Posterior cingulate gyrus (tissue), 11 donors: ENCODE measurements around the gene PRLHR.

Source experiments
- DNase-seq, 10 donors: peaks; one replicate each; pipeline versions ENCODE4 v3.0.0 to v3.0.0-alpha.2; 2020 to 2021; ENCODE audit warnings: mixed read lengths in 3 of 10
- intact Hi-C: fragments of 100-400 bp; cut with DNase I; formaldehyde crosslinking; loops from one replicate; pipeline ENCODE4 v1.15.1; 2023

Gene PRLHR

GRCh38 chr10:118590334-118590733 lies 5.1 kb downstream of the PRLHR start:
- DNase-seq, result peak in 5 of 10 donors; percentile 32 to 88 (median 45)
- intact Hi-C loops, result no loop called here

DNA sequence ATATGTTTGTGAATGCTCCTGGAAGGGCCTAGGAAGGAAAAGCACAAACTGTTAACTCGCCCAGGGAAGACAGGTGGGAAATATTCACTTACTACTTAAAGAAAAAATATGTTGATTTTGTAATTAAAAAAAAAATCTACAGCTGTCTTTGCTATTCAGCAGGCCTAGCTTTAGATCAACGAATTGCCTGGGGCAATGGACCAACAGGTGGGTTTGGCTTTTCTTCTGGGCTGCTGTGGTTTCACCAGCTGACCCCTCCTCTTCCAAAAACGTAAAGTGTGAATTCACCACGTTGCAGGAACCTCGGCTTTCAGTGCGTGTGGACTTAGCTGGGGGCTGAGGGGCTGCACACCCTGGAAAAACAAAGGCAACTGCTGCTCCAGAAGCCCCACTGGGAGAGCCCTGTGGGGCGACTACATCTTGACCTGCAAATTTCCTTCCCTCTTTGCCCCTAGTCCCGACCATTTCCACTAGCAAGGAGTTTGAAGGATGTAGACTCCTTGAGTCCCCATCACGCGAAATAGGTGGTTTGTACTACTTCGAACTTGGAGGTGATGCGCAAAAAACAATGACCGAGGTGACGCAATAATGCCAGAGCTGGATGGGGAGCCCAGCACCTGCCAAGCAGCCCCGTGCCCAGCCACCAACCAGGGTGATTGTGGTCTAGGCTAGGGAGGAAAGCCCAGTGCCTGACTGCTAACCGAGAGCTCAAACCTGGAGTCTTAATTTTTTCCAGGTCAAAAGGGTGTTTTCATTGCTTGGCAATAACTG lies 7.4 kb downstream of the PRLHR start:
- no peak for DNase-seq
- intact Hi-C loops, result no loop called here

- intact Hi-C loops, result no loop called here
- no peak for DNase-seq
These were observed 8.5 kb downstream of the PRLHR start for GRCh38 chr10:118586911-118587310.

DNA sequence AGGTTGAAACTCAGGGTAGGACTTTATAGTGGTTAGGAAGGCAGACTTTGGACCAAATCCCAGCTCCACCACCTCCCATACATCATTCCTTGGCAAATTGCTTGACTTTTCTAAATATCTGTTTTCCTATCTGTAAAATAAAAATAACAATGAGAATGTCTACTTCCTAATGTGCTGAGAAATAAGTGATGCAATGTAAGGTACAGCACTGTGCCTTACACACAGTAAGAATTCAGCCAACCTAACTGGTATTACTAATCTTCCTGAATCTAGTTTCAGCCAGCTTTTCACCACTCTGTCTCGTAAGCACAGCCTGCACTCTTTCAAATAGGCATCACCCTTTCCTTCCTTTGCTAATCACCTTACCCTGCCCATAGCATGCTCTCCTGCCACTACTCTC lies 9.7 kb downstream of the PRLHR start:
- no peak for DNase-seq
- intact Hi-C loops, result no loop called here

DNA sequence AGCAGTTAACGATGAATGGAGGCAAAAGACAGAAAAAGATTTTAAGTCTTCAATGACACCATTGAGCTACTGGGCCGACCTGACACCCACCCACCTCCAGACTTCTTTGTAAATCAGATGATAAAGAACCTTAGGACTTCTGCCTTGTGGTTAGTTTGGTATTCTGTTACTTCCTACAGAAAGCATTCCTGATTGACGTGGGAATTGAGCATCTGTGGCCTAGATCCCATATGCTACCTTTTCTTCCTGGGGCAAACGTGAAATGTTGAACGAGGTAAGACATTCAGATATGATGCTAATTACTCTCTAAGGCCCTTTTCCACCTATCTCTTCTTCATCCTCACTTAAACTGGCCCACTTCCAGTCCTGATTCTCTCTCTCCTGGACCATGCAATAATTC lies 10.2 kb downstream of the PRLHR start:
- DNase-seq, result no peak
- intact Hi-C loops, result no loop called here

- DNase-seq, result peak in 5 of 10 donors; percentile 34 to 93 (median 56)
These were observed 11.1 kb downstream of the PRLHR start for GRCh38 chr10:118584181-118584954.

DNA sequence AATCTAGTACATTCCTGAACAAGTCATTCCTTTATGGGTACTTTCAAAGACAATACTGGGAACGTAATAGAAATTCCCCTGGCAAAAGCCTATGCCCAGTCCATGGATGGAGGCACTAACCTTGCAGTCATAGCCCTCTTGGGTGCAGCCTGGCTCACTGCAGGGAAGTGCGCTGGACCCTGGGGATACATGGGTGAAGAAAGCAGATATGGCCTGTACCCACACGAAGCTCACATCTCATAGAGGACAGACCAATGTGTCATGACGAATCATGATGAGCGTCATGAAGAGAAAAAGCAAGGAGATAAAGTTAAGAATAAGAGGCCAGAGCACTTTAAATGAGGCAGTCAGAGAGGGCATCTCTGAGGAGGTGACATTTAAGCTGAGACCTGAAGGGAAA lies 11.8 kb downstream of the PRLHR start:
- intact Hi-C loops, result no loop called here
- DNase-seq, result no peak

More at GRCh38 chr10:118584181-118584954, 11.1 kb downstream of the PRLHR start:
- intact Hi-C loops, result no loop called here

GRCh38 chr10:118582511-118582910 lies 12.9 kb downstream of the PRLHR start:
- intact Hi-C loops, result no loop called here
- DNase-seq, result no peak

DNA sequence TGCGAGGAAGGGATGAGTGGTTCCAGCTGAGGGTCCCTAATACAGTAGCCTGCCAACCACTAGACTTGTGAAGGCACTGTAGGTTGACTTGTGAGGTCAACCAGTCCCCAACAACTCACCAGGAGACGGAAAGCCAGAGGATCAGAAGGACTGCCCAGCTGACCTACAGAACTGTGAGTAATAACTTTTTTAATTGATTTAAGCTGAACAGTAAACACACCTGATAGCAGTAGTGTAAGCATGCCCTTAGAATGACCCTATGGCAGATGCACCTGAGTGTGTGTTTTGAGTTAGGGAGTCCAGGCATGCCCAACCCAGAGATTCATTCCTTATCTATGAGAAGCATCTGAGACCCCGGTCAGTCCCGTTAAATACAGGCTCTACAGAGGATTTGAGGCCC lies 14.1 kb downstream of the PRLHR start:
- intact Hi-C loops, result no loop called here
- DNase-seq, result no peak

DNA sequence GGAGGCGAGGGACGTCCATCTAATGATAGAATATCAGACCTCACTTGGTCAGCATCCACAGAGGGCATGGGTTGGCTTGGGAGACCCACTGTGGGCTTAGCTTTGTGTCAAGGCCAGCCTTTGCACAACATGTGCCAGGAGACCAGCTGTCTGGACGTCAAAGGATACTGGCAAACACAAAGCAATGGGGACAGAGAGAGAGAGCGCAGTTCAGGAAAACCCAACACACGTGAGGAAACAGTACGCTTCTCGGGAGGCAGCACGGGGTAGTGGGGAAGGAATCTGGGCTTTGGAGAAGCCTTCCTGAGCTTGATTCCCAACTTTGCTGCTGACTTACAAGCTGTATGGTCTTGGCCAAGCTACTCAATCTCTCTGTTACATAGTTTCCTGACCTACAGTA lies 14.7 kb downstream of the PRLHR start:
- DNase-seq, result peak in 1 of 10 donors; percentile 75
- intact Hi-C loops, result no loop called here

DNA sequence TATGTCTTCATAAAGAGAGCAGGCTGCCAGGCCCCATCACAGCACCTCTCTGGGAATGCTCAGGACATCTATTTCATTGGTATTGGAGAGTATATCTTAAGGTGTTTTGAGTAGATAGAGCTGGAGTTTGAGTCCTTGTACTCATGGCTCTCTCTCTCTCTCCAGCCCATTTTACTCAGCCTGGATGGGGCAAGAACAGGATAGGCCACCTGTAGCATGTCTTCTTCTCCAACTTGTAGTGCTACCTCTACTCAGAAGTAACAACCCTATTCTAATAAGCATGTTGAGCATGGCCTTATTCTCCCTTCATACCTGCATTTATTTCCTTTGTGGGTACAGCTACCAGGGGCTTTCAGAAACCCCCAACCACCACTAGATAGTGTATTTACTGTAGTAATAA lies 21.9 kb downstream of the PRLHR start:
- intact Hi-C loops, result no loop called here
- DNase-seq, result no peak

GRCh38 chr10:118572256-118573041 lies 23.0 kb downstream of the PRLHR start:
- intact Hi-C loops, result no loop called here
- no peak for DNase-seq

DNA sequence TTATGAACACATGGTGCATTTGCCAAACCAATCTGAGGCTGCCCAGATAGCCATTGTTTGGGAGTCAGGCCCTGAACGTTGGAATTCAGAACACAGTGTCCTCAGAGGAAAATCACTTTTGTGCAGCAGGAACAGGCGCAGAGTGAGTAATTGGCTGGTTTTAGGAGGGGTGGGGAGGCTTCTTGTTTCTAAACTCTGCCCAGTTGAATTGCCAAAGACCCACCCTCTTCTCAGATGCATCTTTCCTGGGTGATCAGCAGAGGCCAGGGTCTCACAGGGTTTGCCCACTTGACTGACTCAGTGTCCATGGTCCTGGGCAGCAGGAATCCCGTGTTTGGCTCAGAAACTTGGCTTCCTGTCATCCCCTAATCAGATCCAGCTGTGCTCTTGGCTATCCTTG lies 24.3 kb downstream of the PRLHR start:
- intact Hi-C loops, result no loop called here

DNA sequence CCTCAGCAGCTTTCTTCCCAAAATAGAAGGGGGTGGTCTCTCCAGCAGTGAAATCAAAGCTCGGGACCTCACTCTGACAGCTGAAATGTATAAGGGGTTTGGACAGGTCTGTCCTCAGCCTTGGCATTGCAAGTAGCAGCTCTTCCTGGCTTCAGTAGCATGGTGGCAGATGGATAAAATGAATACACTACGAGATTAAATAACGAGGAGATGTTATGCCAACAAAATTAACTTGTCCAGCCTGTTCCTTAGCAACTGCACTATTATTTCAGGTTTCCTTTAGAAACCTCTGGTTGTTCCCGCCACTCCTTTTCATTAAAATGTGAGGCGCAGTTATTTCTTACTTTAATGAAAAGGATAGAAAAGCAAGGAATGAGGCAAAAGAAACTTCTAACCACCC lies 24.9 kb downstream of the PRLHR start:
- intact Hi-C loops, result no loop called here
- DNase-seq, result no peak

More for the DNA sequence above, 24.3 kb downstream of the PRLHR start:
- DNase-seq, result no peak

DNA sequence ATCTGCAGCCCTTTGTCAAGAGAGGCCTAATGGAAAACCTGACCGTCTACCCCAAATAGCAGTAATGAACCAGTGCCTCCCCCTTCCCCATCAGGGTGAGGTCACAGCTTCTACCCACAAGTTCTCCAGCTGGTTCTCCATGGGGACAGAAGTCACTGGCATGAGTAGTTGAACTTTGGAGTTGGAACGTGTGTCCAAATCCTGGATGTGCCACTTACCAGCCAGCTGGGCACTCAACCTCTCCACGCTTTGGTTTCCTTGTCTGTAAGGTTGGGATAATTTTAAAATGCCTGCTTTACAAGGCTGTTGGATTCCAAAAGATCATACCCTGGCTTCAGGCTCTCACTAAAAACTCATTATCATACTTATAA lies 25.6 kb downstream of the PRLHR start:
- intact Hi-C loops, result loop anchor here (2.0 kb wide), 1 partner anchor 231 kb away; no protein-coding TSS in a partner anchor
- no peak for DNase-seq

DNA sequence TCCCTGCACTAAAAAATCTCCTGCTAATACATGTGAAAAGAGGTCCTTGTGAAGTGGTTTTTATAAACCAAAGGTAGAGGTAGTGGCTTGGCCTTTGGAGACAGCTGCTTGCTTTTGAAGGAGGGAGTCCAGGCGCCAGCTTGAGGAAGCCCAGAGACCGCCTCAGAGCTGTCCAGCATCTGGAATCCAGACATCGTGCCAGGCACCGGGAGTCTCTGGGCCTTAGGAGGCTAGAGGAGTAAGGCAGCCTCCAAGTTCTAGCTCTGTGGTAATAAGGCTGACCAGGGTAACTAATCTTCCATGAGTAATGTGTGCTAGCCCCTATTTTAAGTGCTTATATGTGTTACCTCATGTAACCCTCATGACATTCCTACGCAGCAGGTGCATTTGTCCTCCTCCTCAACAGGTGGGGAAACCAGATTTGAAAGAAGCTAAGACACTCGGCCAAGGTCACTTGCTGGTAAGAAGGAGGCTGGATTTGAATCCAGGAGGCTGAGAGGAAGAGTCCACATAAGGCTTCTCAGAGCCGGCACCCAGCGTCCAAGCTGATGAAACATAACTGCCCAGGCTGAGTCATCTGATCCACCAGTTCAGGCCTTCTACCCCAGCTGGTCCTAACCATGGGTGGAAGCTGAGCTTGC lies 26.1 kb downstream of the PRLHR start:
- intact Hi-C loops, result loop anchor here (2.0 kb wide), 1 partner anchor 231 kb away; no protein-coding TSS in a partner anchor
- peak in 1 of 10 donors; percentile 75 for DNase-seq

DNA sequence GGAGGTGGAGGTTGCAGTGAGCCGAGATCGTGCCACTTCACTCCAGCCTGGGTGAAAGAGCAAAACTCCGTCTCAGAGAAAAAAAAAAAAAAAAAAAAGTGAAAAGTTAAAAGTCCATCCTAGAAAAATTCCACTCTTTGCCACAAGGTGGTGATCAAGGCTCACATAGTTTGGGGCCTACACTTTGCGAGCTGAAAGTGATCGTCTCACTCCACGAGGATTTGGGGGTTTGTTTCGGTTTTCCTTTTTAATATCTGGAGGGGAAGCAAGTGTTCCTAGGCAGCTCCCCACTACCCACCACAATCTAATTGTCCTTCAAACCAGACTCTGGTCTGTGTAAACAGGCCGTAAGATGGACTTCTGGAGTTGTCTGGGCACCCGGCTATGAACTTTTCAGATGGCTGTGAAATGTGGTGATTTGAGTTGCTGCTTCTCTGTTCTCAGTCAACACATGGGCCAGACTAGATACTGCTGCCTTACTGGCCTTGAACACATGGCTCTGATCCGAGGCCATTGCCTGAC lies 27.1 kb downstream of the PRLHR start:
- peak in 2 of 10 donors; percentile 31 to 38 for DNase-seq
- intact Hi-C loops, result loop anchor here (1.0 to 2.0 kb wide), 2 partner anchors 153 to 232 kb away; no protein-coding TSS in a partner anchor

GRCh38 chr10:118567701-118568248 lies 27.7 kb downstream of the PRLHR start:
- peak in 1 of 10 donors; percentile 72 for DNase-seq
- intact Hi-C loops, result loop anchor here (1.0 to 2.0 kb wide), 2 partner anchors 154 to 233 kb away; no protein-coding TSS in a partner anchor

- DNase-seq, result peak in 1 of 10 donors; percentile 29
- intact Hi-C loops, result no loop called here
These were observed 28.5 kb downstream of the PRLHR start for GRCh38 chr10:118566911-118567310.
